ENCODE results near the gene DPP6. TPM values are rescaled to one million over a fixed set of nuclear protein-coding genes. Genes with fewer than 3 reads are reported as not detected.

DPP6 gene
- total RNA-seq, 2 experiments from 2014 or later, result not detected

DNA sequence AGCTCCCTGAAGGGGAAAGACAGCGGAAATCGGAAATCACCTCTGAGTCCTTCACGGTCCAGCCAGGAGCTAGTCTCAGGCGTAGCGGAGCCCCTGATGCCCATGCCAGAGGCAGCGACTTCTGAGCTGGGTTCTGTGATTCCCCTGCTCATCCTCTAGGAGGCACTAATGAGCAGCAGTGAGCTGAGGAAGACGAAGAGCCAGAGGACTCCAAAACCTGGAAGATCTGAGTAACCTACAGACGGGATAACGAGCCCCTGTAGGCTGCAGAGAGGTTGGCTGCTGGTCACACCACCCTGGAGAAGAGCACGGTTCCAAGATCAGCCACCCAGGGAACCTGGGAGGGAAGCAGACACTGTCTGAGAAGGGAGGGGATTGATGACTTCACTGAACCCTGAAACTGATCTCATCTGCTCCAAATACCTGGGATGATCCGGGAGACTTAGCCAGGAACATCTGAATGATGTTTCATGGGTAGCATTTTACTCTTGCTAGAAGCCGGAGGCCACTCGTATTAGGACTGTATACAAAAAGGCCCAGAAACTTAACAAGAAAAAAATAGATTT is 646.6 kb downstream of the DPP6 start:
- Histone ChIP-seq H3K9me2 (ENCODE audit: insufficient read depth, low read length) (no peaks in the 10 kb centered on the region), H3K4me1 (ENCODE audit: insufficient read depth, low read length, poor library complexity, severe bottlenecking) (no peaks in the 10 kb centered on the region), H3K4me2 (ENCODE audit: low read length) (no peak overlapping the region), H3K4me3 (ENCODE audit: low read depth, low read length, poor library complexity, severe bottlenecking) (no peak overlapping the region), H4K20me1 (ENCODE audit: insufficient read depth, low read length) (no peaks in the 10 kb centered on the region), H3K36me3 (ENCODE audit: insufficient read depth, low read length) (no peaks in the 10 kb centered on the region), H2AFZ (ENCODE audit: low read length) (no peak overlapping the region), H3K9me3 (ENCODE audit: low read length) (no peaks in the 10 kb centered on the region), H3K27ac (ENCODE audit: low read depth, low read length, poor library complexity, severe bottlenecking) (no peak overlapping the region), H3K79me2 (ENCODE audit: insufficient read depth, low read depth, low read length) (no peaks in the 10 kb centered on the region)
- TF ChIP-seq, protein P1, sequence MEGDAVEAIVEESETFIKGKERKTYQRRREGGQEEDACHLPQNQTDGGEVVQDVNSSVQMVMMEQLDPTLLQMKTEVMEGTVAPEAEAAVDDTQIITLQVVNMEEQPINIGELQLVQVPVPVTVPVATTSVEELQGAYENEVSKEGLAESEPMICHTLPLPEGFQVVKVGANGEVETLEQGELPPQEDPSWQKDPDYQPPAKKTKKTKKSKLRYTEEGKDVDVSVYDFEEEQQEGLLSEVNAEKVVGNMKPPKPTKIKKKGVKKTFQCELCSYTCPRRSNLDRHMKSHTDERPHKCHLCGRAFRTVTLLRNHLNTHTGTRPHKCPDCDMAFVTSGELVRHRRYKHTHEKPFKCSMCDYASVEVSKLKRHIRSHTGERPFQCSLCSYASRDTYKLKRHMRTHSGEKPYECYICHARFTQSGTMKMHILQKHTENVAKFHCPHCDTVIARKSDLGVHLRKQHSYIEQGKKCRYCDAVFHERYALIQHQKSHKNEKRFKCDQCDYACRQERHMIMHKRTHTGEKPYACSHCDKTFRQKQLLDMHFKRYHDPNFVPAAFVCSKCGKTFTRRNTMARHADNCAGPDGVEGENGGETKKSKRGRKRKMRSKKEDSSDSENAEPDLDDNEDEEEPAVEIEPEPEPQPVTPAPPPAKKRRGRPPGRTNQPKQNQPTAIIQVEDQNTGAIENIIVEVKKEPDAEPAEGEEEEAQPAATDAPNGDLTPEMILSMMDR (conservative IDR thresholded peaks at IDR 0.05; ENCODE audit: low read length), result peak; percentile 74
- no peak for TF ChIP-seq EZH2phosphoT487 (IDR thresholded peaks at IDR 0.05; ENCODE audit: borderline replicate concordance, low read depth, low read length)
- ChIA-PET CTCF (ENCODE audit: unreplicated experiment) (no interaction called here), POLR2A (no interaction called here)
- intact Hi-C loops (cut with micrococcal nuclease; ENCODE audit: unreplicated experiment), result no loop called here
- BruUV-seq (replicated peaks), result no TSS peak
- peak; percentile 3 for DNase-seq (ENCODE audit: low spot score)

DNA sequence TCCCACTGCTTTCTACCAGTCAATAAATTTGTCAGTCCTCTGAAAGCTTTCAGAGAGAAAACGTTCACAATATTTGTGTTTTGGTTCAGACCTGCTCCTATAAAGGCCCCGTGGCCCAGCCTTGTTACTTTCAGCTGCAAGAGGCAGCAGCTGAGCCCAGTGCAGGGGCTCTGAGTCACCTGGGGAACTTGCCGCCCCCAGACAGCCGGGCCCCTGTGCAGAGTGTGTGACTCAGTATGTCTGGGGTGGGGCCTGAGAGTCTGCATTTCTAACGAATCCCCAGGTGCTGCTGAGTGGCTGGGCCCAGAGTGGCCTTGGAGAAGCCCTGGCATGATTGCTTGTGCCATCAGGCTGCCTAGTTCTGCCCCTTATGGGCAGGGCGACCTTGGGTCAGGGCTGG is 647.2 kb downstream of the DPP6 start:
- Histone ChIP-seq H3K9me2 (ENCODE audit: insufficient read depth, low read length) (no peaks in the 10 kb centered on the region), H3K4me3 (ENCODE audit: low read depth, low read length, poor library complexity, severe bottlenecking) (no peak overlapping the region), H3K27ac (ENCODE audit: low read depth, low read length, poor library complexity, severe bottlenecking) (no peak overlapping the region), H3K4me1 (ENCODE audit: insufficient read depth, low read length, poor library complexity, severe bottlenecking) (no peaks in the 10 kb centered on the region), H3K36me3 (ENCODE audit: insufficient read depth, low read length) (no peaks in the 10 kb centered on the region), H4K20me1 (ENCODE audit: insufficient read depth, low read length) (no peaks in the 10 kb centered on the region), H3K4me2 (ENCODE audit: low read length) (no peak overlapping the region), H3K79me2 (ENCODE audit: insufficient read depth, low read depth, low read length) (no peaks in the 10 kb centered on the region), H3K9me3 (ENCODE audit: low read length) (no peaks in the 10 kb centered on the region), H2AFZ (ENCODE audit: low read length) (no peak overlapping the region)
- BruUV-seq (replicated peaks), result no TSS peak
- ChIA-PET CTCF (ENCODE audit: unreplicated experiment) (no interaction called here), POLR2A (no interaction called here)
- intact Hi-C loops (cut with micrococcal nuclease; ENCODE audit: unreplicated experiment), result no loop called here
- no peak for TF ChIP-seq EZH2phosphoT487 (IDR thresholded peaks at IDR 0.05; ENCODE audit: borderline replicate concordance, low read depth, low read length)
- TF ChIP-seq, protein P1 (conservative IDR thresholded peaks at IDR 0.05; ENCODE audit: low read length), result no peak
- no peak for DNase-seq (ENCODE audit: low spot score)

GRCh38 chr7:154709840-154710520 is 657.8 kb downstream of the DPP6 start:
- intact Hi-C loops (cut with micrococcal nuclease; ENCODE audit: unreplicated experiment), result no loop called here
- BruUV-seq (replicated peaks), result no TSS peak
- TF ChIP-seq EZH2phosphoT487 (IDR thresholded peaks at IDR 0.05; ENCODE audit: borderline replicate concordance, low read depth, low read length), result no peak
- TF ChIP-seq, protein P1 (conservative IDR thresholded peaks at IDR 0.05; ENCODE audit: low read length), result no peak
- ChIA-PET POLR2A (no interaction called here), CTCF (ENCODE audit: unreplicated experiment) (no interaction called here)
- Histone ChIP-seq H2AFZ (ENCODE audit: low read length) (no peak overlapping the region), H4K20me1 (ENCODE audit: insufficient read depth, low read length) (no peaks in the 10 kb centered on the region), H3K9me3 (ENCODE audit: low read length) (no peaks in the 10 kb centered on the region), H3K79me2 (ENCODE audit: insufficient read depth, low read depth, low read length) (no peaks in the 10 kb centered on the region), H3K4me3 (ENCODE audit: low read depth, low read length, poor library complexity, severe bottlenecking) (no peak overlapping the region), H3K4me2 (ENCODE audit: low read length) (no peak overlapping the region), H3K9me2 (ENCODE audit: insufficient read depth, low read length) (no peaks in the 10 kb centered on the region), H3K36me3 (ENCODE audit: insufficient read depth, low read length) (no peaks in the 10 kb centered on the region), H3K27ac (ENCODE audit: low read depth, low read length, poor library complexity, severe bottlenecking) (no peak overlapping the region), H3K4me1 (ENCODE audit: insufficient read depth, low read length, poor library complexity, severe bottlenecking) (no peaks in the 10 kb centered on the region)
- no peak for DNase-seq (ENCODE audit: low spot score)
